H9 (cell line): ENCODE results near the gene SCTR. TPM values are rescaled to one million over a fixed set of nuclear protein-coding genes. Genes with fewer than 3 reads are reported as not detected.

Experiments used
- DNase-seq: peaks from one replicate; pipeline ENCODE4 v3.0.0-alpha.2; 2017
- H2AFZ ChIP-seq: one replicate; pipeline ENCODE4 v1.6.1; 2013; ENCODE audit warnings: mild to moderate bottlenecking, low read length, control low read depth, moderate library complexity
- H2AK5ac ChIP-seq: 2 replicates; pipeline ENCODE4 v1.6.1; 2013; ENCODE audit warnings: low read length, control low read depth, mixed read lengths; ENCODE audit not compliant: insufficient read length
- H2BK120ac ChIP-seq: one replicate; pipeline ENCODE4 v1.6.1; 2013; ENCODE audit warnings: low read depth, mild to moderate bottlenecking, low read length, control low read depth, inconsistent platforms; ENCODE audit not compliant: poor library complexity, severe bottlenecking
- H2BK12ac ChIP-seq: 2 replicates; pipeline ENCODE4 v1.6.1; 2013; ENCODE audit warnings: low read length, control low read depth, mixed read lengths, low read depth; ENCODE audit not compliant: insufficient read length
- H2BK15ac ChIP-seq: 2 replicates; pipeline ENCODE4 v1.6.1; 2013; ENCODE audit warnings: low read depth, low read length, control low read depth
- H2BK20ac ChIP-seq: one replicate; pipeline ENCODE4 v1.6.1; 2013; ENCODE audit warnings: low read depth, mild to moderate bottlenecking, low read length, control low read depth, inconsistent platforms; ENCODE audit not compliant: poor library complexity, severe bottlenecking
- H2BK5ac ChIP-seq: 2 replicates; pipeline ENCODE4 v1.6.1; 2013; ENCODE audit warnings: low read length, control low read depth, mixed read lengths; ENCODE audit not compliant: insufficient read length
- H3K14ac ChIP-seq: 2 replicates; pipeline ENCODE4 v1.6.1; 2013; ENCODE audit warnings: low read length, control low read depth; ENCODE audit not compliant: insufficient read depth
- H3K18ac ChIP-seq: 2 replicates; pipeline ENCODE4 v1.6.1; 2013; ENCODE audit warnings: low read depth, mild to moderate bottlenecking, mixed read lengths, low read length, control low read depth; ENCODE audit not compliant: insufficient read length
- H3K23ac ChIP-seq: 2 replicates; pipeline ENCODE4 v1.6.1; 2013; ENCODE audit warnings: low read length, control low read depth, mixed read lengths, low read depth; ENCODE audit not compliant: insufficient read length
- H3K23me2 ChIP-seq: 2 replicates; pipeline ENCODE4 v1.6.1; 2013; ENCODE audit warnings: low read depth, mild to moderate bottlenecking, mixed read lengths, low read length, control low read depth; ENCODE audit not compliant: insufficient read length, poor library complexity, severe bottlenecking
- H3K27ac ChIP-seq: 2 replicates; pipeline ENCODE4 v1.5.1; 2013; ENCODE audit warnings: low read length, control low read depth, mixed read lengths, low read depth; ENCODE audit not compliant: insufficient read length
- H3K27me3 ChIP-seq: 2 replicates; pipeline ENCODE4 v1.6.1; 2013; ENCODE audit warnings: low read length, control low read depth, inconsistent platforms; ENCODE audit not compliant: insufficient read depth
- H3K4ac ChIP-seq: 2 replicates; pipeline ENCODE4 v1.6.1; 2013; ENCODE audit warnings: low read depth, mild to moderate bottlenecking, control low read depth, inconsistent platforms, low read length, moderate library complexity
- H3K4me1 ChIP-seq: 2 replicates; pipeline ENCODE4 v1.6.1; 2013; ENCODE audit warnings: low read length, control low read depth, inconsistent platforms; ENCODE audit not compliant: insufficient read depth
- H3K4me2 ChIP-seq: 2 replicates; pipeline ENCODE4 v1.6.1; 2013; ENCODE audit warnings: low read length, control low read depth, mixed read lengths; ENCODE audit not compliant: insufficient read length, insufficient read depth
- H3K56ac ChIP-seq: 2 replicates; pipeline ENCODE4 v1.6.1; 2013; ENCODE audit warnings: low read depth, mild to moderate bottlenecking, mixed read lengths, low read length, control low read depth; ENCODE audit not compliant: insufficient read length
- H3K79me1 ChIP-seq: 2 replicates; pipeline ENCODE4 v1.6.1; 2013; ENCODE audit warnings: low read depth, mild to moderate bottlenecking, moderate library complexity, low read length, control low read depth, inconsistent platforms; ENCODE audit not compliant: insufficient read depth, poor library complexity, severe bottlenecking
- H3K79me2 ChIP-seq: 2 replicates; pipeline ENCODE4 v1.6.1; 2013; ENCODE audit warnings: low read length, control low read depth, inconsistent platforms; ENCODE audit not compliant: insufficient read depth
- H3K9ac ChIP-seq: 2 replicates; pipeline ENCODE4 v1.6.1; 2013; ENCODE audit warnings: low read length, control low read depth, mixed read lengths; ENCODE audit not compliant: insufficient read length; ENCODE audit errors: extremely low read depth
- H3K9me3 ChIP-seq: one replicate; pipeline ENCODE4 v1.6.1; 2013; ENCODE audit warnings: low read depth, low read length, inconsistent platforms; ENCODE audit not compliant: control insufficient read depth
- H3T11ph ChIP-seq: one replicate; pipeline ENCODE4 v1.6.1; 2013; ENCODE audit warnings: mild to moderate bottlenecking, low read length, control low read depth, inconsistent platforms
- H4K20me1 ChIP-seq: one replicate; pipeline ENCODE4 v1.6.1; 2013; ENCODE audit not compliant: control insufficient read depth, insufficient read length, insufficient read depth
- H4K5ac ChIP-seq: 2 replicates; pipeline ENCODE4 v1.6.1; 2013; ENCODE audit warnings: low read depth, mild to moderate bottlenecking, mixed read lengths, low read length, control low read depth; ENCODE audit not compliant: insufficient read length
- H4K8ac ChIP-seq: replicated peaks from 2 replicates; pipeline ENCODE4 v1.6.1; 2013; ENCODE audit warnings: low read length, control low read depth, mixed read lengths, low read depth; ENCODE audit not compliant: insufficient read length
- H4K91ac ChIP-seq: 2 replicates; pipeline ENCODE4 v1.6.1; 2013; ENCODE audit warnings: low read depth, mild to moderate bottlenecking, moderate library complexity, mixed read lengths, low read length, control low read depth; ENCODE audit not compliant: insufficient read length
- H3K27ac Mint-ChIP-seq, 3 experiments: 2 replicates in 2 of 3; 3 replicates in 1 of 3; pipeline ENCODE4 v1.8.0; 2020 to 2021; ENCODE audit warnings: mixed read lengths in 3 of 3, mild to moderate bottlenecking in 1 of 3, moderate library complexity in 1 of 3
- H3K27me3 Mint-ChIP-seq: 2 replicates; pipeline ENCODE4 v1.8.0; 2021; ENCODE audit warnings: low read depth, mild to moderate bottlenecking, moderate library complexity, mixed read lengths
- H3K36me3 Mint-ChIP-seq, 3 experiments: 2 replicates in 2 of 3; 3 replicates in 1 of 3; pipeline ENCODE4 v1.8.0; 2020 to 2021; ENCODE audit warnings: low read depth in 3 of 3, mixed read lengths in 3 of 3; ENCODE audit not compliant: insufficient read depth in 1 of 3
- H3K4me1 Mint-ChIP-seq, 2 experiments: 2 replicates each; pipeline ENCODE4 v1.8.0; 2020; ENCODE audit warnings: mixed read lengths in 2 of 2
- H3K4me3 Mint-ChIP-seq, 2 experiments: 2 replicates in 1 of 2; 3 replicates in 1 of 2; pipeline ENCODE4 v1.8.0; 2020 to 2021; ENCODE audit warnings: mild to moderate bottlenecking in 2 of 2, mixed read lengths in 2 of 2, moderate library complexity in 1 of 2
- H3K9me3 Mint-ChIP-seq, 2 experiments: 2 replicates in 1 of 2; 3 replicates in 1 of 2; pipeline ENCODE4 v1.8.0; 2020; ENCODE audit warnings: mild to moderate bottlenecking in 2 of 2, mixed read lengths in 2 of 2, moderate library complexity in 1 of 2
- WGBS: extraction: QIAGEN DNeasy Blood & Tissue Kit; methylation state at CpG from one replicate; pipeline ENCODE4 v1.1.7; 2013; ENCODE audit warnings: missing lambda C conversion rate, low lambda C conversion rate, mixed read lengths; ENCODE audit not compliant: insufficient read length; ENCODE audit errors: extremely low coverage; 5-methylcytosine and 5-hydroxymethylcytosine counted together
- total RNA-seq: library from RNA; stranded (reverse); gene quantifications from 2 replicates; pipeline ENCODE4 v1.2.1, GENCODE V29; 2021
- TF ChIP-seq, protein P1 (sequence below): fragments of 200-600 bp; sonication (generic); conservative IDR thresholded peaks from 3 replicates; pipeline ENCODE4 v1.8.0; 2021; ENCODE audit warnings: antibody characterized with exemption, mild to moderate bottlenecking

SCTR gene
- total RNA-seq, 1 experiment from 2014 or later, result not detected

GRCh38 chr2:119446037-119446436 lies 78.2 kb downstream of the SCTR start:
- H3K27me3 ChIP-seq, result no peaks in the 10 kb centered on the region; the same call in 1 of the 2 replicates
- H3K56ac ChIP-seq, result no peak overlapping the region
- no peak overlapping the region for H3K18ac ChIP-seq
- no peaks in the 10 kb centered on the region for H4K20me1 ChIP-seq
- no peak overlapping the region for H2AK5ac ChIP-seq
- H3T11ph ChIP-seq, result no peak overlapping the region
- no CpG with 5 or more reads among the region's 9 CpGs for WGBS
- no peak overlapping the region for H2BK5ac ChIP-seq
- H3K9me3 Mint-ChIP-seq, result no peaks in the 10 kb centered on the region
- no peaks in the 10 kb centered on the region for H3K79me1 ChIP-seq
- H3K79me2 ChIP-seq, result no peaks in the 10 kb centered on the region
- no peak overlapping the region for H3K4me3 Mint-ChIP-seq
- no peak overlapping the region for H4K91ac ChIP-seq
- H2BK120ac ChIP-seq, result no peak overlapping the region
- no peak overlapping the region for H2BK15ac ChIP-seq
- no peaks in the 10 kb centered on the region for H3K36me3 Mint-ChIP-seq
- H3K14ac ChIP-seq, result no peak overlapping the region
- no peak overlapping the region for H4K5ac ChIP-seq
- H3K4ac ChIP-seq, result no peak overlapping the region
- H3K9ac ChIP-seq, result no peak overlapping the region
- no peak for DNase-seq
- H3K4me1 ChIP-seq, result no peaks in the 10 kb centered on the region; the same call in 1 of the 2 replicates
- H3K27ac ChIP-seq, result no peak overlapping the region
- H2BK12ac ChIP-seq, result no peak overlapping the region
- no peak overlapping the region for H2AFZ ChIP-seq
- no peak overlapping the region for H3K4me2 ChIP-seq
- TF ChIP-seq, protein P1, sequence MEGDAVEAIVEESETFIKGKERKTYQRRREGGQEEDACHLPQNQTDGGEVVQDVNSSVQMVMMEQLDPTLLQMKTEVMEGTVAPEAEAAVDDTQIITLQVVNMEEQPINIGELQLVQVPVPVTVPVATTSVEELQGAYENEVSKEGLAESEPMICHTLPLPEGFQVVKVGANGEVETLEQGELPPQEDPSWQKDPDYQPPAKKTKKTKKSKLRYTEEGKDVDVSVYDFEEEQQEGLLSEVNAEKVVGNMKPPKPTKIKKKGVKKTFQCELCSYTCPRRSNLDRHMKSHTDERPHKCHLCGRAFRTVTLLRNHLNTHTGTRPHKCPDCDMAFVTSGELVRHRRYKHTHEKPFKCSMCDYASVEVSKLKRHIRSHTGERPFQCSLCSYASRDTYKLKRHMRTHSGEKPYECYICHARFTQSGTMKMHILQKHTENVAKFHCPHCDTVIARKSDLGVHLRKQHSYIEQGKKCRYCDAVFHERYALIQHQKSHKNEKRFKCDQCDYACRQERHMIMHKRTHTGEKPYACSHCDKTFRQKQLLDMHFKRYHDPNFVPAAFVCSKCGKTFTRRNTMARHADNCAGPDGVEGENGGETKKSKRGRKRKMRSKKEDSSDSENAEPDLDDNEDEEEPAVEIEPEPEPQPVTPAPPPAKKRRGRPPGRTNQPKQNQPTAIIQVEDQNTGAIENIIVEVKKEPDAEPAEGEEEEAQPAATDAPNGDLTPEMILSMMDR, result no peak
- no peak overlapping the region for H2BK20ac ChIP-seq
- H3K27me3 Mint-ChIP-seq, result peaks cover 11% of the 10 kb centered on the region
- no peak overlapping the region for H3K27ac Mint-ChIP-seq
- no peak overlapping the region for H4K8ac ChIP-seq
- no peaks in the 10 kb centered on the region for H3K9me3 ChIP-seq
- H3K4me1 Mint-ChIP-seq, result peaks cover 16 to 30% of the 10 kb centered on the region in 2 experiments
- no peak overlapping the region for H3K23ac ChIP-seq
- no peaks in the 10 kb centered on the region for H3K23me2 ChIP-seq
